H1 (cell line): ENCODE measurements around the gene STX16. TPM values are rescaled to one million over a fixed set of nuclear protein-coding genes. Genes with fewer than 3 reads are reported as not detected.

Experiments used
- CTCF ChIA-PET: fragments of 300-600 bp; sonication (Branson Sonifier 250); formaldehyde crosslinking; loops from one replicate; lab custom pipeline; 2021; ENCODE audit not compliant: partially characterized antibody; lab: Charles Lee
- POLR2A ChIA-PET: fragments of 300-600 bp; sonication (Branson Sonifier 250); formaldehyde crosslinking; loops from one replicate; lab custom pipeline; 2021; ENCODE audit warnings: inconsistent platforms; ENCODE audit not compliant: partially characterized antibody; lab: Charles Lee
- DNase-seq, 2 experiments: peaks; one replicate each; pipeline versions ENCODE4 v3.0.0 to v3.0.0-alpha.2; 2010 to 2022; ENCODE audit warnings: low spot score in 2 of 2, low read depth in 1 of 2, mixed read lengths in 1 of 2
- FAIRE-seq: peaks from 2 replicates; lab custom pipeline; 2011; peaks lifted over from hg19 to GRCh38; lab: Jason Lieb, UNC
- H2AFZ ChIP-seq: 2 replicates; pipeline ENCODE4 v1.8.1; 2012; ENCODE audit warnings: low read length, inconsistent platforms
- H2AK5ac ChIP-seq: 2 replicates; pipeline ENCODE4 v1.6.1; 2013; ENCODE audit warnings: low read depth, low read length
- H2BK120ac ChIP-seq: replicated peaks from 2 replicates; pipeline ENCODE3; 2013; ENCODE audit warnings: low read depth, low read length, inconsistent platforms
- H2BK12ac ChIP-seq: 2 replicates; pipeline ENCODE4 v1.6.1; 2013; ENCODE audit warnings: low read depth, low read length
- H2BK15ac ChIP-seq: 2 replicates; pipeline ENCODE4 v1.6.1; 2013; ENCODE audit warnings: low read length
- H2BK20ac ChIP-seq: 2 replicates; pipeline ENCODE4 v1.6.1; 2013; ENCODE audit warnings: low read length
- H2BK5ac ChIP-seq: 2 replicates; pipeline ENCODE4 v1.6.1; 2013; ENCODE audit warnings: low read depth, low read length
- H3K14ac ChIP-seq: 2 replicates; pipeline ENCODE4 v1.6.1; 2013; ENCODE audit warnings: inconsistent platforms; ENCODE audit not compliant: insufficient read length
- H3K18ac ChIP-seq: 2 replicates; pipeline ENCODE4 v1.6.1; 2013; ENCODE audit warnings: low read length; ENCODE audit errors: extremely low read depth
- H3K23ac ChIP-seq: 2 replicates; pipeline ENCODE4 v1.6.1; 2013; ENCODE audit warnings: inconsistent platforms; ENCODE audit not compliant: insufficient read length
- H3K23me2 ChIP-seq: 2 replicates; pipeline ENCODE4 v1.6.1; 2013; ENCODE audit warnings: low read depth, low read length
- H3K27ac ChIP-seq: 2 replicates; pipeline ENCODE4 v1.6.1; 2011; ENCODE audit warnings: low read depth, low read length, inconsistent platforms
- H3K27me3 ChIP-seq, 4 experiments: replicated peaks in 1 of 4; 1 replicate in 1 of 4; 2 replicates in 3 of 4; pipeline versions ENCODE4 v1.6.1 to v1.8.1; 2011 to 2013; ENCODE audit warnings: low read length in 3 of 4, mild to moderate bottlenecking in 3 of 4, inconsistent platforms in 2 of 4, mixed read lengths in 2 of 4, moderate library complexity in 1 of 4; ENCODE audit not compliant: control insufficient read depth in 3 of 4, insufficient read depth in 3 of 4; ENCODE audit errors: extremely low read depth in 1 of 4
- H3K36me3 ChIP-seq, 4 experiments: 2 replicates each; pipeline versions ENCODE4 v1.6.1 to v1.8.1; 2011 to 2013; ENCODE audit warnings: mild to moderate bottlenecking in 4 of 4, low read length in 3 of 4, moderate library complexity in 2 of 4, control low read depth in 1 of 4, inconsistent platforms in 1 of 4; ENCODE audit not compliant: insufficient read depth in 4 of 4, control insufficient read depth in 2 of 4
- H3K4ac ChIP-seq: replicated peaks from 2 replicates; pipeline ENCODE3; 2013; ENCODE audit warnings: low read length, low read depth, mixed read lengths, inconsistent platforms; ENCODE audit not compliant: insufficient read length
- H3K4me1 ChIP-seq, 4 experiments: replicated peaks in 1 of 4; 1 replicate in 1 of 4; 2 replicates in 3 of 4; pipeline versions ENCODE4 v1.6.1 to v1.8.1; 2011 to 2013; ENCODE audit warnings: low read length in 3 of 4, inconsistent platforms in 2 of 4, mixed read lengths in 1 of 4; ENCODE audit not compliant: insufficient read depth in 4 of 4, control insufficient read depth in 3 of 4
- H3K4me2 ChIP-seq, 2 experiments: 2 replicates each; pipeline versions ENCODE4 v1.6.1 to v1.8.1; 2011 to 2013; ENCODE audit warnings: low read depth in 2 of 2, low read length in 2 of 2, control low read depth in 1 of 2, inconsistent platforms in 1 of 2, mild to moderate bottlenecking in 1 of 2; ENCODE audit not compliant: insufficient read depth in 1 of 2
- H3K4me3 ChIP-seq, 4 experiments: fragments of 200-600, 300-600 bp in 1 of 4; sonication (generic), shearing (Covaris generic), sonication (Bioruptor Twin) in 1 of 4; 2 replicates each; pipeline versions ENCODE4 v1.5.1 to v1.8.1; 2011 to 2016; ENCODE audit warnings: low read length in 4 of 4, low read depth in 3 of 4, control low read depth in 2 of 4, inconsistent platforms in 2 of 4, mild to moderate bottlenecking in 2 of 4, mixed read lengths in 1 of 4, moderate library complexity in 1 of 4; ENCODE audit not compliant: insufficient read depth in 2 of 4; ENCODE audit errors: extremely low read depth in 1 of 4
- H3K56ac ChIP-seq: replicated peaks from 2 replicates; pipeline ENCODE3; 2013; ENCODE audit warnings: low read depth, mild to moderate bottlenecking, mixed read lengths, low read length, inconsistent platforms; ENCODE audit not compliant: insufficient read length
- H3K79me1 ChIP-seq: 2 replicates; pipeline ENCODE4 v1.6.1; 2013; ENCODE audit warnings: low read depth, low read length, control low read depth
- H3K79me2 ChIP-seq, 2 experiments: 2 replicates each; pipeline versions ENCODE4 v1.6.1 to v1.8.1; 2012 to 2013; ENCODE audit warnings: low read length in 2 of 2, mild to moderate bottlenecking in 2 of 2, inconsistent platforms in 1 of 2; ENCODE audit not compliant: insufficient read depth in 2 of 2, control insufficient read depth in 1 of 2
- H3K9ac ChIP-seq, 4 experiments: replicated peaks in 1 of 4; 1 replicate in 1 of 4; 2 replicates in 3 of 4; pipeline versions ENCODE4 v1.6.1 to v1.8.1; 2011 to 2013; ENCODE audit warnings: low read depth in 3 of 4, low read length in 3 of 4, control low read depth in 2 of 4, mild to moderate bottlenecking in 2 of 4, moderate library complexity in 2 of 4, inconsistent platforms in 1 of 4; ENCODE audit errors: extremely low read depth in 1 of 4
- H3K9me3 ChIP-seq, 2 experiments: 2 replicates each; pipeline versions ENCODE4 v1.6.1 to v1.8.1; 2012 to 2013; ENCODE audit warnings: mild to moderate bottlenecking in 2 of 2, moderate library complexity in 2 of 2, control low read depth in 1 of 2, inconsistent platforms in 1 of 2, low read depth in 1 of 2, low read length in 1 of 2, mixed read lengths in 1 of 2; ENCODE audit not compliant: insufficient read depth in 2 of 2
- H4K20me1 ChIP-seq, 2 experiments: replicated peaks in 1 of 2; 2 replicates each; pipeline versions ENCODE3 to v1.8.1; 2011 to 2013; ENCODE audit warnings: inconsistent platforms in 2 of 2, low read length in 2 of 2, mild to moderate bottlenecking in 1 of 2; ENCODE audit not compliant: insufficient read depth in 2 of 2, control insufficient read depth in 1 of 2
- H4K5ac ChIP-seq: 2 replicates; pipeline ENCODE4 v1.6.1; 2013; ENCODE audit warnings: low read length, low read depth, mixed read lengths, inconsistent platforms; ENCODE audit not compliant: insufficient read length
- H4K8ac ChIP-seq: 2 replicates; pipeline ENCODE4 v1.8.0; 2013; ENCODE audit warnings: mild to moderate bottlenecking, moderate library complexity, low read length, inconsistent platforms; ENCODE audit not compliant: insufficient read depth; ENCODE audit errors: extremely low read depth
- H4K91ac ChIP-seq: replicated peaks from 2 replicates; pipeline ENCODE3; 2013; ENCODE audit warnings: low read length, mixed read lengths, inconsistent platforms; ENCODE audit not compliant: insufficient read length
- CREB1 ChIP-seq: IDR thresholded peaks from 2 replicates; pipeline ENCODE4 v1.6.1; 2012; ENCODE audit warnings: inconsistent platforms
- JUND ChIP-seq: IDR thresholded peaks from 2 replicates; pipeline ENCODE4 v1.6.1; 2011; ENCODE audit warnings: mild to moderate bottlenecking, improper control_type of control experiment, low read length
- TEAD4 ChIP-seq: IDR thresholded peaks from 2 replicates; pipeline ENCODE4 v1.6.1; 2012; ENCODE audit warnings: low read depth, low read length, inconsistent platforms, mixed read lengths
- WGBS, 2 experiments: shearing (Covaris generic) in 1 of 2; methylation state at CpG; one replicate each; pipeline versions ENCODE4 v1.1.6 to v1.1.7; 2013 to 2015; ENCODE audit warnings: low lambda C conversion rate in 2 of 2, mixed read lengths in 2 of 2, inconsistent platforms in 1 of 2, low coverage in 1 of 2, missing lambda C conversion rate in 1 of 2; ENCODE audit not compliant: insufficient replicate concordance in 2 of 2, insufficient coverage in 1 of 2, insufficient read length in 1 of 2; ENCODE audit errors: extremely low coverage in 1 of 2, missing lambda C conversion rate in 1 of 2; 5-methylcytosine and 5-hydroxymethylcytosine counted together
- polyA plus RNA-seq, 7 experiments: library from polyadenylated mRNA; depleted of rRNA in 3 of 7; stranded (reverse) in 5 of 7; unstranded in 2 of 7; fragments of >200 nt in 5 of 7; fragments of 200-250 nt in 2 of 7; gene quantifications; 1 replicate in 5 of 7; 2 replicates in 1 of 7; 4 replicates in 1 of 7; pipeline versions ENCODE4 v1.2.1 to v1.2.3, GENCODE V29; 2011 to 2013; ENCODE audit warnings: missing spikeins in 2 of 7, mixed read lengths in 2 of 7
- total RNA-seq: library from RNA; stranded (reverse); fragmentation: NEBNext Ultra II Directional; extraction: Animal tissue kit (Norgen Biotek cat#: 25700); gene quantifications from 2 replicates; pipeline ENCODE4 v1.2.1, GENCODE V29; 2021
- TF ChIP-seq, protein P1 (sequence below): IDR thresholded peaks from 2 replicates; pipeline ENCODE4 v1.6.1; 2012; ENCODE audit warnings: inconsistent platforms

Gene STX16
- total and polyA plus RNA-seq, 2 of the 8 experiments (the other 6 are each of a cell fraction or from before 2014, with no cell fraction given), result 45.2 to 61.6 TPM

DNA sequence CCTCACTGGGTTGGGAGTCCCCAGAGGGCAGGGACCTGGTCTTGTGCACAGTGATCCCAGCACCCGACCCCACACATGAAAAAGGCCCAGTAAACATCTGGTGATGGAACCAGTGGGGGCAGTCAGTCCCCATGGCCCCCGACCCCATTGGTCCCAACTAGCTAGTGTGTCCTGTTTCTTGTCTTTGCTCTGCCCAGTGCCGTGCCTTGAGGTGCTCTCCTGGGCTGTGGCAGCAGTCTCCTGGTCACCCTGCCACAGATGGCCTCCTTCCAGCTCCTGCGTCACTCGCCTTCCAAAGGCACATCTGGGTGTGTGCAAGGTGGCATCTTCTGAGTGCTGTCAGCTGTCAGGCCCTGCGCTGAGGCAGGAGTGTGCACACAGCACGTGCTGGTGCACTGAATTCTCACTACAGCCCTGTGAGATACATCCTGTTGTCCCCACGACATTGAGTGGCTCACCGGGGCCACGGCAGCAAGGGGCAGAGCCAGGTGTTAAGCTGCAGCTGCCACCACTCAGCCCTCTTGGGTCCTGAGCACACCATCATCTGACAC, 45.4 kb downstream of the STX16 start:
- H2BK15ac ChIP-seq, result 0 out of 2 replicates have a peak overlapping the region, but pooled peaks have one; percentile 53
- H2BK5ac ChIP-seq, result peak overlapping the region; percentile 67; the same call in 1 of the 2 replicates
- no peaks in the 10 kb centered on the region; a peak in 1 of 4 replicates for H3K79me2 ChIP-seq
- peaks cover 3 to 8% of the 10 kb centered on the region in 2 experiments for H4K20me1 ChIP-seq
- H3K9me3 ChIP-seq, result no peaks in the 10 kb centered on the region
- peaks cover 3 to 23% (median 14%) of the 10 kb centered on the region in 4 experiments for H3K4me1 ChIP-seq
- H3K27me3 ChIP-seq, result no peaks in the 10 kb centered on the region
- H3K4me3 ChIP-seq, result no peak overlapping the region
- no peak overlapping the region for H4K91ac ChIP-seq
- FAIRE-seq, result no peak
- no peak overlapping the region for H3K23ac ChIP-seq
- ChIA-PET POLR2A (interaction anchor here (0.8 to 16.8 kb wide), 12 partner anchors 10 to 183 kb away, joined by 3 to 188 read pairs (median 4); partner anchors contain the start of gene STX16), CTCF (interaction anchor here (0.8 to 3.2 kb wide), 5 partner anchors 11 to 215 kb away, joined by 3 to 8 read pairs (median 5); partner anchors contain the start of gene STX16)
- H3K4me2 ChIP-seq, result no peak overlapping the region
- H2AFZ ChIP-seq, result no peak overlapping the region
- H4K8ac ChIP-seq, result 0 out of 2 replicates have a peak overlapping the region, but pooled peaks have one; percentile 9
- peak overlapping the region; percentile 20 for H4K5ac ChIP-seq
- H3K56ac ChIP-seq, result no peak overlapping the region
- 0 out of 2 replicates have a peak, but pooled peaks cover 4% of the 10 kb centered on the region for H3K79me1 ChIP-seq
- no peak overlapping the region for H3K4ac ChIP-seq
- H3K36me3 ChIP-seq, result peaks cover 4 to 25% (median 8%) of the 10 kb centered on the region in 4 experiments; a peak in 7 of 8 replicates
- peak overlapping the region; percentile 64; the same call in 1 of the 2 replicates for H2BK20ac ChIP-seq
- TF ChIP-seq CREB1 (no peak), JUND (no peak), TEAD4 (no peak)
- TF ChIP-seq, protein P1, sequence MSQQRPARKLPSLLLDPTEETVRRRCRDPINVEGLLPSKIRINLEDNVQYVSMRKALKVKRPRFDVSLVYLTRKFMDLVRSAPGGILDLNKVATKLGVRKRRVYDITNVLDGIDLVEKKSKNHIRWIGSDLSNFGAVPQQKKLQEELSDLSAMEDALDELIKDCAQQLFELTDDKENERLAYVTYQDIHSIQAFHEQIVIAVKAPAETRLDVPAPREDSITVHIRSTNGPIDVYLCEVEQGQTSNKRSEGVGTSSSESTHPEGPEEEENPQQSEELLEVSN, result no peak
- DNase-seq, result no peak
- 89% methylated on average over 10 of the region's 10 CpGs; no CpG with 5 or more reads in 1 of the 2 experiments for WGBS, 2 experiments
- H2BK120ac ChIP-seq, result no peak overlapping the region
- 0 out of 7 replicates have a peak overlapping the region, but pooled peaks of 1 of the 4 experiments have one; percentile 11 for H3K9ac ChIP-seq
- H3K18ac ChIP-seq, result no peak overlapping the region; the same call in 1 of the 2 replicates
- peak overlapping the region; percentile 18; the same call in 1 of the 2 replicates for H2BK12ac ChIP-seq
- H3K23me2 ChIP-seq, result peaks cover 4% of the 10 kb centered on the region; the same call in 1 of the 2 replicates
- peak overlapping the region; percentile 75; the same call in 1 of the 2 replicates for H2AK5ac ChIP-seq
- H3K27ac ChIP-seq, result no peak overlapping the region
- H3K14ac ChIP-seq, result no peak overlapping the region
